Body of pancreas (tissue), 4 donors: ENCODE results near the gene RAPGEF3.

ENCODE experiments used
- POLR2A ChIP-seq, 3 donors: fragments of 450-650 bp; IDR thresholded peaks; one replicate each; pipeline ENCODE4 v1.6.1; 2016; ENCODE audit warnings: antibody characterized with exemption in 3 of 3, mild to moderate bottlenecking in 2 of 3
- TF ChIP-seq, protein P1 (sequence below), 7 experiments: fragments of 450-650 bp in 4 of 7; fragments of 200-600 bp in 3 of 7; sonication (generic) in 3 of 7; IDR thresholded peaks; one replicate each; pipeline ENCODE4 v1.5.1; 2016 to 2019; ENCODE audit warnings: antibody characterized with exemption in 7 of 7

DNA sequence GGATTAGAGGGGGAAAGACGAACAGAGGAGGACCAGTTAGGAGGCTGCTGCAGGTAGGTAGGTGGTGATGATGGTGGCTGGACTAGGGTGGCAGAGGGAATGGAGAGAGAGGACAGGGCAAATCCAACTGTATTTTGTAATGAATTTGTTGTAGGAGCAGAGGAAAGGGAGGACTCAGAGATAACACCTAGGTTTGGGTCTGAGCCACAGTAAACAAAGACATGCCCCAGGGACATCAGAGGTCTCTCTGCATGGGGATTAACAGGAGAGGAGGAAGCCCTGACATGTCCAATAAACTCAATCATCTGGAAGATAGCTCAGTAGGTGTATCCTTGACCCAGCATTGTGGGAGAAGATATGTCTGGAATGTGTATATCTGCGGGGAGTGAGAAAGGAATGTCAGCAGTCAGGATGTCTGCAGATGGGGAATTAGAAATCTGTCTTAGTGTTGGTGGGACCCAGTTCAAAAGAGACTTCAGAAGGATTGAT, 9.7 kb upstream of the RAPGEF3 start:
- TF ChIP-seq, protein P1, sequence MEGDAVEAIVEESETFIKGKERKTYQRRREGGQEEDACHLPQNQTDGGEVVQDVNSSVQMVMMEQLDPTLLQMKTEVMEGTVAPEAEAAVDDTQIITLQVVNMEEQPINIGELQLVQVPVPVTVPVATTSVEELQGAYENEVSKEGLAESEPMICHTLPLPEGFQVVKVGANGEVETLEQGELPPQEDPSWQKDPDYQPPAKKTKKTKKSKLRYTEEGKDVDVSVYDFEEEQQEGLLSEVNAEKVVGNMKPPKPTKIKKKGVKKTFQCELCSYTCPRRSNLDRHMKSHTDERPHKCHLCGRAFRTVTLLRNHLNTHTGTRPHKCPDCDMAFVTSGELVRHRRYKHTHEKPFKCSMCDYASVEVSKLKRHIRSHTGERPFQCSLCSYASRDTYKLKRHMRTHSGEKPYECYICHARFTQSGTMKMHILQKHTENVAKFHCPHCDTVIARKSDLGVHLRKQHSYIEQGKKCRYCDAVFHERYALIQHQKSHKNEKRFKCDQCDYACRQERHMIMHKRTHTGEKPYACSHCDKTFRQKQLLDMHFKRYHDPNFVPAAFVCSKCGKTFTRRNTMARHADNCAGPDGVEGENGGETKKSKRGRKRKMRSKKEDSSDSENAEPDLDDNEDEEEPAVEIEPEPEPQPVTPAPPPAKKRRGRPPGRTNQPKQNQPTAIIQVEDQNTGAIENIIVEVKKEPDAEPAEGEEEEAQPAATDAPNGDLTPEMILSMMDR (IDR thresholded peaks at IDR 0.05), result no peak
- no peak for TF ChIP-seq POLR2A (IDR thresholded peaks at IDR 0.05)
